Measurements from ENCODE around the gene CDH12.

CDH12 gene

GRCh38 chr5:21776466-21776865 lies 1076.7 kb downstream of the CDH12 start:
- TF ChIP-seq CTCF (conservative IDR thresholded peaks at IDR 0.05; ENCODE audit: low read depth, low read length) = no peak
- DNase-seq (ENCODE audit: low read depth) = no peak
- no peak overlapping the region for H3K4me3 ChIP-seq (ENCODE audit: low read depth, low read length)

DNA sequence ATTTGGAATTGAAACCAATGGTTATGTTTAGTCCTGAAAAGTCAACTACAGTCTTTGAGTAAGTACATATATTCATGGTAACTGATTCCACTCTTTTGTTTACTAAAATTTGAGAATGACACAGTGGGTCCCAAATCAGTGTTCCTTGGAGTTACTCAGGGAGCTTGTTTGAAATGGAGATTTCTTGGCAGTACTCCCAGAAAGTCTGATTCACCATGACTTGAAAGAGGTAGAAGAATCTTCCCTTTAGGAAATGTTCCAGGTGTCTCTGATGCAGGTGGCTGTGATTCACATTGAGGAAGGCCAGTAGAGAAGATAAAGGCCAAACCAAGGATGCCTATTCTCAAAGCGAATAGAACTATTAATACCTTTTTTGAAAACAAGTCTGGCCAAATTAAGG lies 1078.3 kb downstream of the CDH12 start:
- H3K4me3 ChIP-seq (ENCODE audit: low read depth, low read length) = no peak overlapping the region
- no peak for TF ChIP-seq CTCF (conservative IDR thresholded peaks at IDR 0.05; ENCODE audit: low read depth, low read length)
- DNase-seq (ENCODE audit: low read depth) = peak; percentile 11

DNA sequence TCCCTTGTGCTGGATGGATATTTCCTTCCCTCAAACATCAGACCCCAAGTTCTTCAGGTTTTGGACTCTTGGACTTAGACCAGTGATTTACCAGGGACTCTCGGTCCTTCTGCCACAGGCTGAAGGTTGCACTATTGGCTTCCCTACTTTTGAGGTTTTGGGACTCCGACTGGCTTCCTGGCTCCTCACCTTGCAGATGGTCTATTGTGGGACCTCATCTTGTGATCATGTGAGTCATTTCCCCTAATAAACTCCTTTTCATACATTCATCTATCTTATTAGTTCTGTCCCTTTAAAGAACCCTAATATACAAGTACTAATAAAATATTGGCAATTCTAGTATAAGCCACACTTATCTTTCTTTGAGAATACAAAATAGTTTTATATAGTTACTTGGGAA lies 1078.9 kb downstream of the CDH12 start:
- TF ChIP-seq CTCF (conservative IDR thresholded peaks at IDR 0.05; ENCODE audit: low read depth, low read length) = no peak
- H3K4me3 ChIP-seq (ENCODE audit: low read depth, low read length) = no peak overlapping the region
- DNase-seq (ENCODE audit: low read depth) = no peak

- no peak for DNase-seq (ENCODE audit: low read depth)
- no peak overlapping the region for H3K4me3 ChIP-seq (ENCODE audit: low read depth, low read length)
- no peak for TF ChIP-seq CTCF (conservative IDR thresholded peaks at IDR 0.05; ENCODE audit: low read depth, low read length)
Observed at GRCh38 chr5:21773456-21773855, 1079.7 kb downstream of the CDH12 start.

GRCh38 chr5:21765406-21765805 lies 1087.7 kb downstream of the CDH12 start:
- H3K4me3 ChIP-seq (ENCODE audit: low read depth, low read length) = no peak overlapping the region
- no peak for TF ChIP-seq CTCF (conservative IDR thresholded peaks at IDR 0.05; ENCODE audit: low read depth, low read length)
- DNase-seq (ENCODE audit: low read depth) = no peak

DNA sequence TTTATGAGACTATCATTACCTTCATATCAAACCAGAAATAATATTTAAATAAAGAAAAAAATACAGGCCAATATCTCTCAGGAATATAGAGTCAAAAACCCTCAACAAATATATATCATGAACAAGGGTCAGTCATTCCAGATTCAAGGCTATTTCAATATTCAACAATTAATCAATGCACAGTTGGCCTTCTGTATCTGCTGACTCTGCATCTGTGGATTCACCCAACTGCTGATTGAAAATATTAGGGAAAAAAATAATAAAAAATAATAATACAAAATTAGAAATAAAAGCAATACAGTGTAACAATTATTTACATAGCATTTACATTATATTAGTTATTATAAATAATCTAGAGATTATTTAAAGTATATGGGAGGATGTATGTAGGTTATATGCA lies 1114.0 kb downstream of the CDH12 start:
- no peak for TF ChIP-seq CTCF (conservative IDR thresholded peaks at IDR 0.05; ENCODE audit: low read depth, low read length)
- no peak overlapping the region for H3K4me3 ChIP-seq (ENCODE audit: low read depth, low read length)
- DNase-seq (ENCODE audit: low read depth) = no peak

- no peak overlapping the region for H3K4me3 ChIP-seq (ENCODE audit: low read depth, low read length)
- no peak for TF ChIP-seq CTCF (conservative IDR thresholded peaks at IDR 0.05; ENCODE audit: low read depth, low read length)
- no peak for DNase-seq (ENCODE audit: low read depth)
Observed at GRCh38 chr5:21723500-21723899, 1129.6 kb downstream of the CDH12 start.
